Fibroblast of skin of right quadriceps (primary cell): ENCODE measurements around the gene LCE6A.

Experiments
- DNase-seq: peaks from one replicate; pipeline ENCODE4 v3.0.0-alpha.2; 2013

The LCE6A gene

GRCh38 chr1:152842556-152842955 lies at the start of gene LCE6A:
TSS of gene LCE6A (plus strand) at chr1:152842856. CDS start at chr1:152843521, 665 bp downstream.
- DNase-seq, result no peak

GRCh38 chr1:152795686-152796085 lies 47.0 kb upstream of the LCE6A start:
- no peak for DNase-seq

GRCh38 chr1:152796421-152796820 lies 46.2 kb upstream of the LCE6A start, which contains the start of gene LCE1D:
TSS of gene LCE1D (plus strand) at chr1:152796721. CDS start at chr1:152797795, 1,074 bp downstream.
- DNase-seq, result no peak

- no peak for DNase-seq
These were observed 41.3 kb upstream of the LCE6A start for GRCh38 chr1:152801333-152801732.

GRCh38 chr1:152806576-152806975 lies 36.1 kb upstream of the LCE6A start, which contains the start of gene LCE1C:
TSS of gene LCE1C (minus strand) at chr1:152806651. CDS start at chr1:152805478, 1,173 bp downstream.
- DNase-seq, result no peak

- no peak for DNase-seq
These were observed 31.6 kb upstream of the LCE6A start for GRCh38 chr1:152811050-152811449.

- no peak for DNase-seq
These were observed 31.0 kb upstream of the LCE6A start, which contains the start of gene LCE1B for GRCh38 chr1:152811671-152812070. TSS of gene LCE1B (plus strand) at chr1:152811971. CDS start at chr1:152812447, 476 bp downstream.

- no peak for DNase-seq
These were observed 25.3 kb upstream of the LCE6A start for GRCh38 chr1:152817309-152817708.

GRCh38 chr1:152823294-152823693 lies 19.4 kb upstream of the LCE6A start:
- DNase-seq, result no peak

GRCh38 chr1:152824964-152825363 lies 17.7 kb upstream of the LCE6A start:
- no peak for DNase-seq

GRCh38 chr1:152827173-152827572 lies 15.5 kb upstream of the LCE6A start, which contains the start of gene LCE1A:
TSS of gene LCE1A (plus strand) at chr1:152827473. CDS start at chr1:152827473, 0 bp downstream.
- DNase-seq, result no peak

GRCh38 chr1:152836870-152837269 lies 5.8 kb upstream of the LCE6A start:
- no peak for DNase-seq

GRCh38 chr1:152855661-152856060 lies 13.0 kb downstream of the LCE6A start:
- DNase-seq, result no peak

- DNase-seq, result no peak
These were observed 15.4 kb downstream of the LCE6A start for GRCh38 chr1:152858062-152858461.

- no peak for DNase-seq
These were observed 17.0 kb downstream of the LCE6A start, which contains the start of gene LCE7A for GRCh38 chr1:152859696-152860095. TSS of gene LCE7A (plus strand) at chr1:152859996. CDS start at chr1:152860698, 702 bp downstream.

GRCh38 chr1:152860129-152860528 lies 17.5 kb downstream of the LCE6A start:
- DNase-seq, result no peak

- DNase-seq, result no peak
These were observed 18.7 kb downstream of the LCE6A start for GRCh38 chr1:152861374-152861773.

- no peak for DNase-seq
These were observed 21.8 kb downstream of the LCE6A start for GRCh38 chr1:152864443-152864842.

- no peak for DNase-seq
These were observed 23.7 kb downstream of the LCE6A start for GRCh38 chr1:152866321-152866720.

GRCh38 chr1:152869808-152870419 lies 27.3 kb downstream of the LCE6A start:
- DNase-seq, result peak; percentile 65

- DNase-seq, result peak; percentile 13
These were observed 28.4 kb downstream of the LCE6A start for GRCh38 chr1:152870831-152871730.

- no peak for DNase-seq
These were observed 29.1 kb downstream of the LCE6A start for GRCh38 chr1:152871731-152872126.

- peak; percentile 72 for DNase-seq
These were observed 30.8 kb downstream of the LCE6A start for GRCh38 chr1:152873495-152873894.

GRCh38 chr1:152876827-152877226 lies 34.2 kb downstream of the LCE6A start:
- no peak for DNase-seq
